Effector memory CD8-positive, alpha-beta T cell (primary cell): ENCODE results near the gene ERG.
A peak's percentile ranks its signal among the peaks of the same experiment; 100 is the strongest.

Source experiments
- ATAC-seq: fragments of 150-1000 bp; cut with Tn5 transposase; replicated peaks from 2 replicates; pipeline ENCODE4 v1.10.0; 2021; ENCODE audit warnings: mild to moderate bottlenecking, moderate library complexity
- DNase-seq, 3 experiments: peaks; one replicate each; pipeline ENCODE4 v3.0.0; 2021
- H3K27ac Mint-ChIP-seq, 2 donors: one replicate each; pipeline ENCODE4 v1.8.0; 2022; ENCODE audit warnings: mild to moderate bottlenecking in 2 of 2, mixed read lengths in 2 of 2, moderate library complexity in 2 of 2
- H3K27me3 Mint-ChIP-seq, 2 donors: one replicate each; pipeline ENCODE4 v1.8.0; 2022; ENCODE audit warnings: mixed read lengths in 2 of 2
- H3K36me3 Mint-ChIP-seq: one replicate; pipeline ENCODE4 v1.8.0; 2022; ENCODE audit warnings: mild to moderate bottlenecking, moderate library complexity, mixed read lengths; ENCODE audit not compliant: insufficient read depth
- H3K4me1 Mint-ChIP-seq, 2 donors: one replicate each; pipeline ENCODE4 v1.8.0; 2022; ENCODE audit warnings: low read depth in 2 of 2, mixed read lengths in 2 of 2
- H3K4me3 Mint-ChIP-seq, 2 donors: one replicate each; pipeline ENCODE4 v1.8.0; 2022; ENCODE audit warnings: mild to moderate bottlenecking in 2 of 2, mixed read lengths in 2 of 2, moderate library complexity in 2 of 2
- H3K9me3 Mint-ChIP-seq, 2 donors: one replicate each; pipeline ENCODE4 v1.8.0; 2022; ENCODE audit warnings: mixed read lengths in 2 of 2

ERG gene

GRCh38 chr21:38384675-38385426 is 113.4 kb downstream of the ERG start:
- H3K36me3 Mint-ChIP-seq = no peaks in the 10 kb centered on the region
- no peak for ATAC-seq
- H3K9me3 Mint-ChIP-seq = no peaks in the 10 kb centered on the region
- no peaks in the 10 kb centered on the region for H3K4me1 Mint-ChIP-seq
- no peak overlapping the region for H3K4me3 Mint-ChIP-seq
- no peak overlapping the region for H3K27ac Mint-ChIP-seq
- DNase-seq = no peak
- H3K27me3 Mint-ChIP-seq = peaks cover 12 to 20% of the 10 kb centered on the region in 2 donors

- Mint-ChIP-seq H3K27ac (no peak overlapping the region), H3K9me3 (no peaks in the 10 kb centered on the region), H3K4me3 (no peak overlapping the region), H3K4me1 (no peaks in the 10 kb centered on the region), H3K27me3 (peaks cover 12 to 20% of the 10 kb centered on the region in 2 donors), H3K36me3 (no peaks in the 10 kb centered on the region)
- ATAC-seq = no peak
- no peak for DNase-seq
Observed at GRCh38 chr21:38384238-38384560, 114.1 kb downstream of the ERG start.

GRCh38 chr21:38383411-38384237 is 114.7 kb downstream of the ERG start:
- Mint-ChIP-seq H3K27ac (no peak overlapping the region), H3K9me3 (no peaks in the 10 kb centered on the region), H3K27me3 (peaks cover 12 to 20% of the 10 kb centered on the region in 2 donors), H3K4me3 (no peak overlapping the region), H3K4me1 (no peaks in the 10 kb centered on the region), H3K36me3 (no peaks in the 10 kb centered on the region)
- DNase-seq = no peak
- no peak for ATAC-seq

- Mint-ChIP-seq H3K4me3 (no peak overlapping the region), H3K27ac (no peak overlapping the region), H3K9me3 (no peaks in the 10 kb centered on the region), H3K27me3 (peaks cover 23 to 25% of the 10 kb centered on the region in 2 donors), H3K4me1 (no peaks in the 10 kb centered on the region), H3K36me3 (no peaks in the 10 kb centered on the region)
- DNase-seq (no peak), ATAC-seq (no peak)
Observed at GRCh38 chr21:38380481-38381137, 117.7 kb downstream of the ERG start.

GRCh38 chr21:38379147-38379546 is 119.1 kb downstream of the ERG start:
- Mint-ChIP-seq H3K27ac (no peak overlapping the region), H3K9me3 (no peaks in the 10 kb centered on the region), H3K27me3 (peaks cover 33 to 35% of the 10 kb centered on the region in 2 donors)

GRCh38 chr21:38377165-38378088 is 120.8 kb downstream of the ERG start:
- ATAC-seq (no peak), DNase-seq (no peak)
- H3K27ac Mint-ChIP-seq = no peak overlapping the region
- H3K9me3 Mint-ChIP-seq = no peaks in the 10 kb centered on the region
- no peaks in the 10 kb centered on the region for H3K4me1 Mint-ChIP-seq
- no peaks in the 10 kb centered on the region for H3K36me3 Mint-ChIP-seq
- H3K4me3 Mint-ChIP-seq = no peak overlapping the region
- H3K27me3 Mint-ChIP-seq = peaks cover 29 to 33% of the 10 kb centered on the region in 2 donors

More at GRCh38 chr21:38379147-38379546, 119.1 kb downstream of the ERG start:
- no peak overlapping the region for H3K4me3 Mint-ChIP-seq
- DNase-seq (no peak), ATAC-seq (no peak)
- H3K4me1 Mint-ChIP-seq = no peaks in the 10 kb centered on the region
- H3K36me3 Mint-ChIP-seq = no peaks in the 10 kb centered on the region

- peaks cover 28 to 33% of the 10 kb centered on the region in 2 donors for H3K27me3 Mint-ChIP-seq
- no peaks in the 10 kb centered on the region for H3K9me3 Mint-ChIP-seq
- H3K27ac Mint-ChIP-seq = no peak overlapping the region
- DNase-seq (no peak), ATAC-seq (no peak)
- H3K4me3 Mint-ChIP-seq = peak overlapping the region in 1 of 2 donors; percentile 34
- H3K4me1 Mint-ChIP-seq = no peaks in the 10 kb centered on the region
- no peaks in the 10 kb centered on the region for H3K36me3 Mint-ChIP-seq
Observed at GRCh38 chr21:38376693-38377092, 121.6 kb downstream of the ERG start.

- no peak for DNase-seq
Observed at GRCh38 chr21:38376235-38376634, 122.0 kb downstream of the ERG start.

GRCh38 chr21:38367646-38368045 is 130.6 kb downstream of the ERG start:
- DNase-seq = no peak
- H3K4me3 Mint-ChIP-seq = no peak overlapping the region
- H3K27me3 Mint-ChIP-seq = no peaks in the 10 kb centered on the region
- no peaks in the 10 kb centered on the region for H3K36me3 Mint-ChIP-seq
- no peak for ATAC-seq
- no peaks in the 10 kb centered on the region for H3K4me1 Mint-ChIP-seq
- no peak overlapping the region for H3K27ac Mint-ChIP-seq
- H3K9me3 Mint-ChIP-seq = no peaks in the 10 kb centered on the region

More at GRCh38 chr21:38376235-38376634, 122.0 kb downstream of the ERG start:
- peak overlapping the region in 1 of 2 donors; percentile 34 for H3K4me3 Mint-ChIP-seq
- no peak for ATAC-seq
- peaks cover 28 to 33% of the 10 kb centered on the region in 2 donors for H3K27me3 Mint-ChIP-seq
- no peaks in the 10 kb centered on the region for H3K36me3 Mint-ChIP-seq
- no peaks in the 10 kb centered on the region for H3K9me3 Mint-ChIP-seq
- no peaks in the 10 kb centered on the region for H3K4me1 Mint-ChIP-seq
- H3K27ac Mint-ChIP-seq = no peak overlapping the region

GRCh38 chr21:38365521-38365920 is 132.8 kb downstream of the ERG start:
- Mint-ChIP-seq H3K9me3 (no peaks in the 10 kb centered on the region), H3K27ac (no peak overlapping the region), H3K27me3 (peaks cover 5 to 11% of the 10 kb centered on the region in 2 donors), H3K36me3 (no peaks in the 10 kb centered on the region), H3K4me3 (no peak overlapping the region), H3K4me1 (no peaks in the 10 kb centered on the region)
- DNase-seq = no peak
- ATAC-seq = no peak

GRCh38 chr21:38363693-38364092 is 134.6 kb downstream of the ERG start:
- Mint-ChIP-seq H3K27ac (no peak overlapping the region), H3K4me1 (no peaks in the 10 kb centered on the region), H3K27me3 (peaks cover 5 to 11% of the 10 kb centered on the region in 2 donors), H3K4me3 (no peak overlapping the region), H3K36me3 (no peaks in the 10 kb centered on the region), H3K9me3 (no peaks in the 10 kb centered on the region)
- DNase-seq = no peak
- no peak for ATAC-seq

GRCh38 chr21:38361324-38361723 is 137.0 kb downstream of the ERG start:
- H3K27ac Mint-ChIP-seq = no peak overlapping the region
- no peaks in the 10 kb centered on the region for H3K36me3 Mint-ChIP-seq
- no peaks in the 10 kb centered on the region for H3K9me3 Mint-ChIP-seq
- ATAC-seq (no peak), DNase-seq (no peak)
- no peaks in the 10 kb centered on the region for H3K4me1 Mint-ChIP-seq
- H3K4me3 Mint-ChIP-seq = no peak overlapping the region
- peaks cover 12 to 15% of the 10 kb centered on the region in 2 donors for H3K27me3 Mint-ChIP-seq

- DNase-seq (no peak), ATAC-seq (no peak)
- no peak overlapping the region for H3K4me3 Mint-ChIP-seq
Observed at GRCh38 chr21:38359835-38360234, 138.4 kb downstream of the ERG start.

More at GRCh38 chr21:38359835-38360234, 138.4 kb downstream of the ERG start:
- Mint-ChIP-seq H3K9me3 (no peaks in the 10 kb centered on the region), H3K27ac (no peak overlapping the region), H3K4me1 (no peaks in the 10 kb centered on the region), H3K27me3 (peaks cover 21 to 22% of the 10 kb centered on the region in 2 donors), H3K36me3 (no peaks in the 10 kb centered on the region)
